ENCODE results near the gene SPTLC1. TPM values are rescaled to one million over a fixed set of nuclear protein-coding genes. Genes with fewer than 3 reads are reported as not detected.
"Not testable (repeated sequence)": the region's sequence is repeated elsewhere in the genome, so short reads cannot be mapped to it uniquely, and the experiment has no call there.

Gene SPTLC1
- total RNA-seq = 10 to 100 TPM; 67.7 to 69.1 TPM

- Mint-ChIP-seq H3K27me3 (no peaks in the 10 kb centered on the region), H3K4me3 (peak within 1 kb of the TSS; percentile 94), H3K9me3 (no peaks in the 10 kb centered on the region), H3K4me1 (ENCODE audit: low read depth in 2 of 2) (peaks cover 20 to 27% of the 10 kb centered on the region in 2 donors), H3K36me3 (peaks cover 19% of the 10 kb centered on the region), H3K27ac (peak within 1 kb of the TSS; percentile 97 to 99)
- peak; percentile 96 for DNase-seq (ENCODE audit: low spot score)
- ATAC-seq = peak; percentile 99 to 100
Observed at GRCh38 chr9:92115071-92115858, at the start of gene SPTLC1. TSS of gene SPTLC1 (minus strand) at chr9:92115413. CDS start at chr9:92115370, 43 bp downstream.

GRCh38 chr9:92164975-92165374, 49.8 kb upstream of the SPTLC1 start:
- no peaks in the 10 kb centered on the region for H3K4me1 Mint-ChIP-seq (ENCODE audit: low read depth in 2 of 2)
- H3K27me3 Mint-ChIP-seq = peaks cover 5 to 18% of the 10 kb centered on the region in 2 donors
- peaks cover 7% of the 10 kb centered on the region for H3K36me3 Mint-ChIP-seq
- no peak for ATAC-seq
- H3K4me3 Mint-ChIP-seq = no peak overlapping the region
- no peak overlapping the region for H3K27ac Mint-ChIP-seq
- H3K9me3 Mint-ChIP-seq = peaks cover 3% of the 10 kb centered on the region
- DNase-seq (ENCODE audit: low spot score) = no peak

GRCh38 chr9:92164490-92164889, 49.3 kb upstream of the SPTLC1 start:
- DNase-seq (ENCODE audit: low spot score) (no peak), ATAC-seq (peak in 1 of 2 donors; percentile 13)
- no peaks in the 10 kb centered on the region for H3K4me1 Mint-ChIP-seq (ENCODE audit: low read depth in 2 of 2)
- H3K27ac Mint-ChIP-seq = no peak overlapping the region
- peaks cover 5 to 13% of the 10 kb centered on the region in 2 donors for H3K27me3 Mint-ChIP-seq
- H3K4me3 Mint-ChIP-seq = no peak overlapping the region
- H3K9me3 Mint-ChIP-seq = peaks cover 3% of the 10 kb centered on the region
- H3K36me3 Mint-ChIP-seq = peaks cover 7% of the 10 kb centered on the region

- ATAC-seq = no peak
- H3K9me3 Mint-ChIP-seq = peaks cover 3% of the 10 kb centered on the region
- H3K27ac Mint-ChIP-seq = no peak overlapping the region
- DNase-seq (ENCODE audit: low spot score) = no peak
- H3K4me3 Mint-ChIP-seq = no peak overlapping the region
- peaks cover 7% of the 10 kb centered on the region for H3K36me3 Mint-ChIP-seq
- H3K27me3 Mint-ChIP-seq = peaks cover 13 to 26% of the 10 kb centered on the region in 2 donors
- no peaks in the 10 kb centered on the region for H3K4me1 Mint-ChIP-seq (ENCODE audit: low read depth in 2 of 2)
Observed at GRCh38 chr9:92163276-92163675, 48.1 kb upstream of the SPTLC1 start.

GRCh38 chr9:92160786-92161185, 45.6 kb upstream of the SPTLC1 start:
- Mint-ChIP-seq H3K36me3 (peaks cover 7% of the 10 kb centered on the region), H3K27ac (no peak overlapping the region), H3K4me3 (no peak overlapping the region)

GRCh38 chr9:92159058-92159457, 43.8 kb upstream of the SPTLC1 start:
- Mint-ChIP-seq H3K4me1 (ENCODE audit: low read depth in 2 of 2) (no peaks in the 10 kb centered on the region), H3K27ac (no peak overlapping the region), H3K36me3 (no peaks in the 10 kb centered on the region), H3K4me3 (no peak overlapping the region), H3K9me3 (no peaks in the 10 kb centered on the region), H3K27me3 (peaks cover 13 to 31% of the 10 kb centered on the region in 2 donors)
- ATAC-seq (no peak), DNase-seq (ENCODE audit: low spot score) (no peak)

More at GRCh38 chr9:92160786-92161185, 45.6 kb upstream of the SPTLC1 start:
- DNase-seq (ENCODE audit: low spot score) (no peak), ATAC-seq (no peak)
- Mint-ChIP-seq H3K4me1 (ENCODE audit: low read depth in 2 of 2) (no peaks in the 10 kb centered on the region), H3K9me3 (peaks cover 3% of the 10 kb centered on the region), H3K27me3 (peaks cover 16 to 31% of the 10 kb centered on the region in 2 donors)

GRCh38 chr9:92158097-92158601, 42.9 kb upstream of the SPTLC1 start:
- Mint-ChIP-seq H3K9me3 (no peaks in the 10 kb centered on the region), H3K27me3 (peaks cover 13 to 31% of the 10 kb centered on the region in 2 donors), H3K27ac (no peak overlapping the region), H3K4me1 (ENCODE audit: low read depth in 2 of 2) (no peaks in the 10 kb centered on the region), H3K36me3 (no peaks in the 10 kb centered on the region), H3K4me3 (no peak overlapping the region)
- ATAC-seq (no peak), DNase-seq (ENCODE audit: low spot score) (no peak)

- peaks cover 11 to 25% of the 10 kb centered on the region in 2 donors for H3K27me3 Mint-ChIP-seq
- not testable (repeated sequence) for H3K4me3 Mint-ChIP-seq; H3K9me3 Mint-ChIP-seq; ATAC-seq; DNase-seq (ENCODE audit: low spot score); H3K4me1 Mint-ChIP-seq (ENCODE audit: low read depth in 2 of 2); H3K27ac Mint-ChIP-seq; H3K36me3 Mint-ChIP-seq
Observed at GRCh38 chr9:92155736-92156135, 40.5 kb upstream of the SPTLC1 start.

- no peak for DNase-seq (ENCODE audit: low spot score)
- Mint-ChIP-seq H3K36me3 (no peaks in the 10 kb centered on the region), H3K27ac (no peak overlapping the region), H3K27me3 (peaks cover 11 to 30% of the 10 kb centered on the region in 2 donors), H3K4me1 (ENCODE audit: low read depth in 2 of 2) (no peaks in the 10 kb centered on the region), H3K4me3 (no peak overlapping the region), H3K9me3 (no peaks in the 10 kb centered on the region)
- ATAC-seq = no peak
Observed at GRCh38 chr9:92155221-92155620, 40.0 kb upstream of the SPTLC1 start.

GRCh38 chr9:92153466-92154415, 38.5 kb upstream of the SPTLC1 start:
- ATAC-seq; H3K36me3 Mint-ChIP-seq; H3K4me1 Mint-ChIP-seq (ENCODE audit: low read depth in 2 of 2); H3K9me3 Mint-ChIP-seq; H3K27ac Mint-ChIP-seq; DNase-seq (ENCODE audit: low spot score); H3K4me3 Mint-ChIP-seq: not testable (repeated sequence)
- H3K27me3 Mint-ChIP-seq = peaks cover 11 to 29% of the 10 kb centered on the region in 2 donors

GRCh38 chr9:92151691-92152393, 36.6 kb upstream of the SPTLC1 start:
- Mint-ChIP-seq H3K4me3 (no peak overlapping the region), H3K36me3 (no peaks in the 10 kb centered on the region), H3K27me3 (peaks cover 15 to 19% of the 10 kb centered on the region in 2 donors), H3K4me1 (ENCODE audit: low read depth in 2 of 2) (peaks cover 5 to 6% of the 10 kb centered on the region in 2 donors), H3K9me3 (no peaks in the 10 kb centered on the region), H3K27ac (no peak overlapping the region)
- DNase-seq (ENCODE audit: low spot score) = no peak
- ATAC-seq = no peak

- not testable (repeated sequence) for H3K4me3 Mint-ChIP-seq; H3K27ac Mint-ChIP-seq; ATAC-seq; H3K36me3 Mint-ChIP-seq; DNase-seq (ENCODE audit: low spot score); H3K4me1 Mint-ChIP-seq (ENCODE audit: low read depth in 2 of 2); H3K9me3 Mint-ChIP-seq
- H3K27me3 Mint-ChIP-seq = peaks cover 17 to 23% of the 10 kb centered on the region in 2 donors
Observed at GRCh38 chr9:92150501-92151470, 35.6 kb upstream of the SPTLC1 start.

Data from natural killer cell treated with Interleukin-12 subunit alpha and Interleukin-12 subunit beta and Interleukin-15 and Interleukin-18, amount 100 ng/mL, for 72 hours (primary cell).